H9 (cell line): ENCODE measurements around the gene GRB10. TPM values are rescaled to one million over a fixed set of nuclear protein-coding genes. Genes with fewer than 3 reads are reported as not detected.

Experiments used
- DNase-seq: peaks from one replicate; pipeline ENCODE4 v3.0.0-alpha.2; 2017
- H2AFZ ChIP-seq: one replicate; pipeline ENCODE4 v1.6.1; 2013; ENCODE audit warnings: mild to moderate bottlenecking, low read length, control low read depth, moderate library complexity
- H2AK5ac ChIP-seq: 2 replicates; pipeline ENCODE4 v1.6.1; 2013; ENCODE audit warnings: low read length, control low read depth, mixed read lengths; ENCODE audit not compliant: insufficient read length
- H2BK120ac ChIP-seq: one replicate; pipeline ENCODE4 v1.6.1; 2013; ENCODE audit warnings: low read depth, mild to moderate bottlenecking, low read length, control low read depth, inconsistent platforms; ENCODE audit not compliant: poor library complexity, severe bottlenecking
- H2BK12ac ChIP-seq: 2 replicates; pipeline ENCODE4 v1.6.1; 2013; ENCODE audit warnings: low read length, control low read depth, mixed read lengths, low read depth; ENCODE audit not compliant: insufficient read length
- H2BK15ac ChIP-seq: 2 replicates; pipeline ENCODE4 v1.6.1; 2013; ENCODE audit warnings: low read depth, low read length, control low read depth
- H2BK20ac ChIP-seq: one replicate; pipeline ENCODE4 v1.6.1; 2013; ENCODE audit warnings: low read depth, mild to moderate bottlenecking, low read length, control low read depth, inconsistent platforms; ENCODE audit not compliant: poor library complexity, severe bottlenecking
- H2BK5ac ChIP-seq: 2 replicates; pipeline ENCODE4 v1.6.1; 2013; ENCODE audit warnings: low read length, control low read depth, mixed read lengths; ENCODE audit not compliant: insufficient read length
- H3K14ac ChIP-seq: 2 replicates; pipeline ENCODE4 v1.6.1; 2013; ENCODE audit warnings: low read length, control low read depth; ENCODE audit not compliant: insufficient read depth
- H3K18ac ChIP-seq: 2 replicates; pipeline ENCODE4 v1.6.1; 2013; ENCODE audit warnings: low read depth, mild to moderate bottlenecking, mixed read lengths, low read length, control low read depth; ENCODE audit not compliant: insufficient read length
- H3K23ac ChIP-seq: 2 replicates; pipeline ENCODE4 v1.6.1; 2013; ENCODE audit warnings: low read length, control low read depth, mixed read lengths, low read depth; ENCODE audit not compliant: insufficient read length
- H3K23me2 ChIP-seq: 2 replicates; pipeline ENCODE4 v1.6.1; 2013; ENCODE audit warnings: low read depth, mild to moderate bottlenecking, mixed read lengths, low read length, control low read depth; ENCODE audit not compliant: insufficient read length, poor library complexity, severe bottlenecking
- H3K27ac ChIP-seq: 2 replicates; pipeline ENCODE4 v1.5.1; 2013; ENCODE audit warnings: low read length, control low read depth, mixed read lengths, low read depth; ENCODE audit not compliant: insufficient read length
- H3K27me3 ChIP-seq: 2 replicates; pipeline ENCODE4 v1.6.1; 2013; ENCODE audit warnings: low read length, control low read depth, inconsistent platforms; ENCODE audit not compliant: insufficient read depth
- H3K4ac ChIP-seq: 2 replicates; pipeline ENCODE4 v1.6.1; 2013; ENCODE audit warnings: low read depth, mild to moderate bottlenecking, control low read depth, inconsistent platforms, low read length, moderate library complexity
- H3K4me1 ChIP-seq: 2 replicates; pipeline ENCODE4 v1.6.1; 2013; ENCODE audit warnings: low read length, control low read depth, inconsistent platforms; ENCODE audit not compliant: insufficient read depth
- H3K4me2 ChIP-seq: 2 replicates; pipeline ENCODE4 v1.6.1; 2013; ENCODE audit warnings: low read length, control low read depth, mixed read lengths; ENCODE audit not compliant: insufficient read length, insufficient read depth
- H3K56ac ChIP-seq: 2 replicates; pipeline ENCODE4 v1.6.1; 2013; ENCODE audit warnings: low read depth, mild to moderate bottlenecking, mixed read lengths, low read length, control low read depth; ENCODE audit not compliant: insufficient read length
- H3K79me1 ChIP-seq: 2 replicates; pipeline ENCODE4 v1.6.1; 2013; ENCODE audit warnings: low read depth, mild to moderate bottlenecking, moderate library complexity, low read length, control low read depth, inconsistent platforms; ENCODE audit not compliant: insufficient read depth, poor library complexity, severe bottlenecking
- H3K79me2 ChIP-seq: 2 replicates; pipeline ENCODE4 v1.6.1; 2013; ENCODE audit warnings: low read length, control low read depth, inconsistent platforms; ENCODE audit not compliant: insufficient read depth
- H3K9ac ChIP-seq: 2 replicates; pipeline ENCODE4 v1.6.1; 2013; ENCODE audit warnings: low read length, control low read depth, mixed read lengths; ENCODE audit not compliant: insufficient read length; ENCODE audit errors: extremely low read depth
- H3K9me3 ChIP-seq: one replicate; pipeline ENCODE4 v1.6.1; 2013; ENCODE audit warnings: low read depth, low read length, inconsistent platforms; ENCODE audit not compliant: control insufficient read depth
- H3T11ph ChIP-seq: one replicate; pipeline ENCODE4 v1.6.1; 2013; ENCODE audit warnings: mild to moderate bottlenecking, low read length, control low read depth, inconsistent platforms
- H4K20me1 ChIP-seq: one replicate; pipeline ENCODE4 v1.6.1; 2013; ENCODE audit not compliant: control insufficient read depth, insufficient read length, insufficient read depth
- H4K5ac ChIP-seq: 2 replicates; pipeline ENCODE4 v1.6.1; 2013; ENCODE audit warnings: low read depth, mild to moderate bottlenecking, mixed read lengths, low read length, control low read depth; ENCODE audit not compliant: insufficient read length
- H4K8ac ChIP-seq: replicated peaks from 2 replicates; pipeline ENCODE4 v1.6.1; 2013; ENCODE audit warnings: low read length, control low read depth, mixed read lengths, low read depth; ENCODE audit not compliant: insufficient read length
- H4K91ac ChIP-seq: 2 replicates; pipeline ENCODE4 v1.6.1; 2013; ENCODE audit warnings: low read depth, mild to moderate bottlenecking, moderate library complexity, mixed read lengths, low read length, control low read depth; ENCODE audit not compliant: insufficient read length
- H3K27ac Mint-ChIP-seq, 3 experiments: 2 replicates in 2 of 3; 3 replicates in 1 of 3; pipeline ENCODE4 v1.8.0; 2020 to 2021; ENCODE audit warnings: mixed read lengths in 3 of 3, mild to moderate bottlenecking in 1 of 3, moderate library complexity in 1 of 3
- H3K27me3 Mint-ChIP-seq: 2 replicates; pipeline ENCODE4 v1.8.0; 2021; ENCODE audit warnings: low read depth, mild to moderate bottlenecking, moderate library complexity, mixed read lengths
- H3K36me3 Mint-ChIP-seq, 3 experiments: 2 replicates in 2 of 3; 3 replicates in 1 of 3; pipeline ENCODE4 v1.8.0; 2020 to 2021; ENCODE audit warnings: low read depth in 3 of 3, mixed read lengths in 3 of 3; ENCODE audit not compliant: insufficient read depth in 1 of 3
- H3K4me1 Mint-ChIP-seq, 2 experiments: 2 replicates each; pipeline ENCODE4 v1.8.0; 2020; ENCODE audit warnings: mixed read lengths in 2 of 2
- H3K4me3 Mint-ChIP-seq, 2 experiments: 2 replicates in 1 of 2; 3 replicates in 1 of 2; pipeline ENCODE4 v1.8.0; 2020 to 2021; ENCODE audit warnings: mild to moderate bottlenecking in 2 of 2, mixed read lengths in 2 of 2, moderate library complexity in 1 of 2
- H3K9me3 Mint-ChIP-seq, 2 experiments: 2 replicates in 1 of 2; 3 replicates in 1 of 2; pipeline ENCODE4 v1.8.0; 2020; ENCODE audit warnings: mild to moderate bottlenecking in 2 of 2, mixed read lengths in 2 of 2, moderate library complexity in 1 of 2
- CTCF ChIP-seq: fragments of 200-600 bp; sonication (generic); conservative IDR thresholded peaks from 3 replicates; pipeline ENCODE4 v1.8.0; 2021; ENCODE audit warnings: antibody characterized with exemption, mild to moderate bottlenecking
- WGBS: extraction: QIAGEN DNeasy Blood & Tissue Kit; methylation state at CpG from one replicate; pipeline ENCODE4 v1.1.7; 2013; ENCODE audit warnings: missing lambda C conversion rate, low lambda C conversion rate, mixed read lengths; ENCODE audit not compliant: insufficient read length; ENCODE audit errors: extremely low coverage; 5-methylcytosine and 5-hydroxymethylcytosine counted together
- long read RNA-seq: library from polyadenylated mRNA; unstranded; transcript quantifications from one replicate; pipeline ENCODE4 v2.0.0, GENCODE V29; 2020
- total RNA-seq: library from RNA; stranded (reverse); gene quantifications from 2 replicates; pipeline ENCODE4 v1.2.1, GENCODE V29; 2021

The GRB10 gene
- 106 and 108 TPM in 2 replicates for total RNA-seq
- long read RNA-seq, full-length matches to known transcripts, result 2 of 47 reads
- long read RNA-seq, partial matches to known transcripts, result 13 of 47 reads
- long read RNA-seq, other reads (novel, unspliced or antisense), result 32 of 47 reads

GRCh38 chr7:50782375-50783208 is at the start of gene GRB10:
GRB10 (minus strand) TSS chr7:50782896; CDS start chr7:50732322, 50,574 bp downstream.
- Histone ChIP-seq H4K8ac (no peak within 1 kb of the TSS), H3K14ac (no peak within 1 kb of the TSS), H3K56ac (no peak within 1 kb of the TSS), H3K4me1 (no peaks in the 10 kb centered on the region; the same call in 1 of the 2 replicates), H3K79me2 (peaks cover 57% of the 10 kb centered on the region), H3K4me2 (peak within 1 kb of the TSS; percentile 59), H2BK20ac (no peak within 1 kb of the TSS), H2BK120ac (no peak within 1 kb of the TSS), H4K5ac (no peak within 1 kb of the TSS), H2AK5ac (no peak within 1 kb of the TSS), H3T11ph (no peak within 1 kb of the TSS), H3K23ac (no peak within 1 kb of the TSS), H3K79me1 (peaks cover 5% of the 10 kb centered on the region), H4K20me1 (no peaks in the 10 kb centered on the region), H2BK15ac (no peak within 1 kb of the TSS), H3K18ac (no peak within 1 kb of the TSS), H3K27me3 (no peaks in the 10 kb centered on the region; the same call in 1 of the 2 replicates), H4K91ac (no peak within 1 kb of the TSS), H2BK12ac (no peak within 1 kb of the TSS), H3K23me2 (peaks cover 4% of the 10 kb centered on the region), H2BK5ac (no peak within 1 kb of the TSS), H2AFZ (no peak within 1 kb of the TSS), H3K9me3 (no peaks in the 10 kb centered on the region), H3K27ac (no peak within 1 kb of the TSS), H3K9ac (no peak within 1 kb of the TSS), H3K4ac (no peak within 1 kb of the TSS)
- peaks cover 46 to 61% of the 10 kb centered on the region in 2 experiments for H3K4me1 Mint-ChIP-seq
- H3K27me3 Mint-ChIP-seq, result peaks cover 5% of the 10 kb centered on the region; the same call in 1 of the 2 replicates
- peaks cover 22 to 44% (median 34%) of the 10 kb centered on the region in 3 experiments for H3K36me3 Mint-ChIP-seq
- TF ChIP-seq CTCF, result peak; percentile 46; the same call in 2 of the 3 replicates
- no CpG with 5 or more reads among the region's 95 CpGs for WGBS
- DNase-seq, result peak; percentile 72
- peak within 1 kb of the TSS in 2 of 3 experiments; percentile 18 to 92; a peak in 4 of 7 replicates for H3K27ac Mint-ChIP-seq
- H3K9me3 Mint-ChIP-seq, result peaks cover 14 to 19% of the 10 kb centered on the region in 2 experiments
- H3K4me3 Mint-ChIP-seq, result peak within 1 kb of the TSS; percentile 72 to 85
